K562 (cell line): ENCODE results near the gene DCAF4. TPM values are rescaled to one million over a fixed set of nuclear protein-coding genes. Genes with fewer than 3 reads are reported as not detected.

Source experiments
- ATAC-seq: fragments of 200-7000 bp; cut with Tn5 transposase; 3 replicates; pipeline ENCODE4 v1.9.1; 2020; ENCODE audit warnings: moderate library complexity
- BruUV-seq: library from RNA; stranded (reverse); fragments of 400-500 nt; replicated peaks from 2 replicates; lab custom pipeline; 2021; lab: Mats Ljungman, UMichigan
- CTCF ChIA-PET: fragments of 300-600 bp; formaldehyde crosslinking; extraction: SDS; loops from one replicate; lab custom pipeline; 2021; ENCODE audit warnings: low intra/inter-chr PET ratio; lab: Yijun Ruan, JAX
- POLR2A ChIA-PET: fragments of 300-600, 350-650 bp; sonication (Branson Sonifier 250); formaldehyde crosslinking; extraction: SDS; loops from one replicate; lab custom pipeline; 2021; ENCODE audit warnings: antibody characterized with exemption, inconsistent platforms; lab: Yijun Ruan, JAX
- DNase-seq, 4 experiments: peaks; one replicate each; pipeline versions ENCODE4 v3.0.0 to v3.0.0-alpha.2; 2011 to 2018; ENCODE audit warnings: low spot score in 3 of 4, mixed read lengths in 3 of 4; ENCODE audit errors: extremely low read depth in 1 of 4
- FAIRE-seq: peaks from 2 replicates; lab custom pipeline; 2011; peaks lifted over from hg19 to GRCh38; lab: Jason Lieb, UNC
- H2AFZ ChIP-seq: 2 replicates; pipeline ENCODE4 v1.6.0; 2011; ENCODE audit warnings: low read depth, low read length, control low read depth, inconsistent platforms
- H3K27ac ChIP-seq: fragments of 200-600 bp; 3 replicates; pipeline ENCODE4 v1.8.0; 2011; ENCODE audit warnings: low read depth, mild to moderate bottlenecking, control low read depth, inconsistent platforms, low read length, moderate library complexity, mixed read lengths; ENCODE audit errors: extremely low read depth
- H3K27me3 ChIP-seq, 2 experiments: fragments of 300-600 bp in 1 of 2; 2 replicates in 1 of 2; 3 replicates in 1 of 2; pipeline versions ENCODE4 v1.6.0 to v1.8.0; 2011; ENCODE audit warnings: inconsistent platforms in 2 of 2, low read length in 2 of 2, mild to moderate bottlenecking in 1 of 2, mixed read lengths in 1 of 2, moderate library complexity in 1 of 2; ENCODE audit not compliant: control insufficient read depth in 2 of 2, insufficient read depth in 2 of 2
- H3K36me3 ChIP-seq: fragments of 300-600 bp; 3 replicates; pipeline ENCODE4 v1.8.0; 2011; ENCODE audit warnings: mild to moderate bottlenecking, low read length, inconsistent platforms; ENCODE audit not compliant: control insufficient read depth, insufficient read depth
- H3K4me1 ChIP-seq, 2 experiments: fragments of 200-600 bp in 1 of 2; replicated peaks in 1 of 2; 2 replicates in 1 of 2; 3 replicates in 1 of 2; pipeline versions ENCODE4 v1.5.1 to v1.8.0; 2011; ENCODE audit warnings: inconsistent platforms in 2 of 2, low read length in 2 of 2, mild to moderate bottlenecking in 1 of 2, mixed read lengths in 1 of 2, moderate library complexity in 1 of 2; ENCODE audit not compliant: control insufficient read depth in 2 of 2, insufficient read depth in 2 of 2
- H3K4me2 ChIP-seq: 2 replicates; pipeline ENCODE4 v1.6.1; 2011; ENCODE audit warnings: low read length, control low read depth, inconsistent platforms, mixed read lengths; ENCODE audit not compliant: insufficient read depth
- H3K4me3 ChIP-seq: fragments of 200-600 bp; sonication (generic), shearing (Covaris generic); 2 replicates; pipeline ENCODE4 v1.5.1; 2016; ENCODE audit warnings: control low read depth, inconsistent platforms
- H3K79me2 ChIP-seq: fragments of 200-600 bp; 3 replicates; pipeline ENCODE4 v1.8.0; 2011; ENCODE audit warnings: low read length, inconsistent platforms; ENCODE audit not compliant: control insufficient read depth, insufficient read depth
- H3K9ac ChIP-seq, 2 experiments: 2 replicates each; pipeline versions ENCODE4 v1.6.0 to v1.6.1; 2011; ENCODE audit warnings: low read depth in 2 of 2, low read length in 2 of 2, control low read depth in 1 of 2, inconsistent platforms in 1 of 2, mild to moderate bottlenecking in 1 of 2, mixed read lengths in 1 of 2; ENCODE audit not compliant: insufficient read depth in 1 of 2
- H3K9me1 ChIP-seq: one replicate; pipeline ENCODE4 v1.6.0; 2011; ENCODE audit warnings: inconsistent platforms, mild to moderate bottlenecking, low read length, moderate library complexity; ENCODE audit not compliant: control insufficient read depth, insufficient read depth
- H3K9me3 ChIP-seq: replicated peaks from 2 replicates; pipeline ENCODE4 v1.5.1; 2011; ENCODE audit warnings: low read depth, low read length, inconsistent platforms; ENCODE audit not compliant: control insufficient read depth, insufficient read depth
- H4K20me1 ChIP-seq: replicated peaks from 2 replicates; pipeline ENCODE4 v1.6.1; 2011; ENCODE audit warnings: low read length, inconsistent platforms, mixed read lengths; ENCODE audit not compliant: control insufficient read depth, insufficient read depth
- KDM5B ChIP-seq: fragments of 200-600 bp; sonication (generic); IDR thresholded peaks from 2 replicates; pipeline ENCODE4 v1.6.1; 2012; ENCODE audit warnings: low read depth, mild to moderate bottlenecking, moderate library complexity, low read length, control low read depth, inconsistent platforms; ENCODE audit not compliant: insufficient replicate concordance
- NFIC ChIP-seq: fragments of 450-650 bp; IDR thresholded peaks from 2 replicates; pipeline ENCODE4 v1.6.1; 2017; ENCODE audit warnings: mild to moderate bottlenecking, inconsistent platforms
- NFRKB ChIP-seq: fragments of 450-650 bp; IDR thresholded peaks from 2 replicates; pipeline ENCODE4 v1.6.1; 2016; ENCODE audit warnings: low read depth
- TCF7 ChIP-seq: sonication (generic); IDR thresholded peaks from 2 replicates; pipeline ENCODE4 v1.6.1; 2016; ENCODE audit warnings: antibody characterized with exemption, borderline replicate concordance
- U2AF2 ChIP-seq: fragments of 200-400 bp; formaldehyde crosslinking; optimal IDR thresholded peaks from 2 replicates; pipeline ENCODE3; 2017; ENCODE audit warnings: low read depth, mild to moderate bottlenecking, low read length
- ZNF282 ChIP-seq: sonication (generic); formaldehyde crosslinking; IDR thresholded peaks from 2 replicates; pipeline ENCODE4 v1.8.1; 2023; ENCODE audit warnings: missing genetic modification reagents
- ZNF445 ChIP-seq: fragments of 250-450 bp; sonication (Bioruptor Pico); IDR thresholded peaks from 2 replicates; pipeline ENCODE4 v1.4.0; 2020; ENCODE audit warnings: low read depth, mild to moderate bottlenecking, moderate library complexity
- WGBS: fragments of 100-300 bp; shearing (Covaris generic); methylation state at CpG from one replicate; pipeline ENCODE4 v1.1.6; 2016; ENCODE audit warnings: low coverage, mixed read lengths; ENCODE audit not compliant: insufficient coverage; ENCODE audit errors: missing lambda C conversion rate; 5-methylcytosine and 5-hydroxymethylcytosine counted together
- in situ Hi-C: fragments of 300-500 bp; cut with MboI; formaldehyde crosslinking; loops from 4 replicates; pipeline ENCODE4 v1.15.0; 2018; ENCODE audit warnings: inconsistent platforms, mixed read lengths
- intact Hi-C: fragments of 100-400 bp; cut with micrococcal nuclease; formaldehyde crosslinking; loops from 2 replicates; pipeline ENCODE4 v1.14.2; 2022
- polyA plus RNA-seq, 8 experiments: library from polyadenylated mRNA; depleted of rRNA in 4 of 8; stranded (reverse) in 5 of 8; unstranded in 3 of 8; fragments of >200 nt; fragmentation: Nextera tagmentation in 2 of 8; fragmentation: Illumina TruSeq in 1 of 8; extraction: Ambion mirVana in 2 of 8; extraction: Trizol in 1 of 8; gene quantifications; 2 replicates each; pipeline versions ENCODE4 v1.2.1 to v1.2.3, GENCODE V29; 2011 to 2014; ENCODE audit warnings: inconsistent platforms in 1 of 8, missing spikeins in 1 of 8
- total RNA-seq, 7 experiments: library from RNA; depleted of rRNA in 6 of 7; stranded (reverse); fragments of >200 nt in 6 of 7; fragmentation: Illumina TruSeq in 2 of 7; extraction: Trizol in 2 of 7; gene quantifications; 2 replicates each; pipeline versions ENCODE4 v1.2.1 to v1.2.3, GENCODE V29; 2011 to 2021; ENCODE audit warnings: low replicate concordance in 1 of 7
- TF ChIP-seq, protein P1 (sequence below), 3 experiments: IDR thresholded peaks in 2 of 3; conservative IDR thresholded peaks in 1 of 3; 2 replicates each; pipeline ENCODE4 v1.5.1; 2011 to 2012; ENCODE audit warnings: low read length in 3 of 3, mild to moderate bottlenecking in 3 of 3, control low read depth in 2 of 3, improper control_type of control experiment in 1 of 3, inconsistent platforms in 1 of 3, low read depth in 1 of 3, mixed read lengths in 1 of 3, moderate library complexity in 1 of 3; ENCODE audit not compliant: insufficient read depth in 2 of 3
- TF ChIP-seq, protein P2 (sequence below): sonication (generic); formaldehyde crosslinking; IDR thresholded peaks from 2 replicates; pipeline ENCODE4 v1.8.0; 2022; ENCODE audit warnings: mild to moderate bottlenecking, low read depth, missing genetic modification reagents
- TF ChIP-seq, protein P3 (sequence below): fragments of 250-450 bp; sonication (Bioruptor Pico); IDR thresholded peaks from 2 replicates; pipeline ENCODE4 v1.5.1; 2021; ENCODE audit warnings: mild to moderate bottlenecking
- TF ChIP-seq, protein P4 (sequence below): sonication (generic); formaldehyde crosslinking; IDR thresholded peaks from 2 replicates; pipeline ENCODE4 v1.9.0; 2022; ENCODE audit warnings: mild to moderate bottlenecking, missing genetic modification reagents

Gene DCAF4
- total and polyA plus RNA-seq, 9 of the 15 experiments (the other 6 are each of a cell fraction or from before 2014, with no cell fraction given): 2.7 to 49.2 (median 22.9) TPM

DNA sequence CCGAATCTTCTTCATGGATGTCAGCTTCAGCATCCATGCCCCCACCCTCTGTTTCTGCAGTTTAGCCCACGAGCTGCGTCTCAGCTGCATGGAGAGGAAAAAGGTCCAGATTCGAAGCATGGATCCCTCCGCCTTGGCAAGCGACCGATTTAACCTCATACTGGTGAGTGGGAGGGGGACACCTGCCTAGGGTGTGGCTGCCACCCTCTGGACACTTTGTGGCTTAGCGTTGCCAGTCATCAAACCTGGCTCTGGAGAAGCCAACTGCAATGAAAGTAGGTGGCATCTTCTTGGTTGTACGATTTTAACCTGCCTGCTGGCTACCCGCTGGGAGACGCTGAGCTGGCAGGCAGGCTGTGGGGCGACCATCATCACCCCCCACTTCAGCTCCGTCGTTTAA, 16.7 kb downstream of the DCAF4 start:
- H2AFZ ChIP-seq: no peak overlapping the region
- in situ Hi-C loops: no loop called here
- 94% methylated on average over 12 of the region's 14 CpGs for WGBS
- no peak overlapping the region for H3K27ac ChIP-seq
- no peaks in the 10 kb centered on the region for H3K9me3 ChIP-seq
- H3K9me1 ChIP-seq: no peaks in the 10 kb centered on the region
- no peak overlapping the region for H3K9ac ChIP-seq
- peaks cover 78% of the 10 kb centered on the region; the same call in 2 of the 3 replicates for H3K36me3 ChIP-seq
- no peaks in the 10 kb centered on the region for H3K27me3 ChIP-seq
- H4K20me1 ChIP-seq: no peaks in the 10 kb centered on the region
- intact Hi-C loops: no loop called here
- FAIRE-seq (no peak), ATAC-seq (no peak), DNase-seq (no peak)
- H3K79me2 ChIP-seq: no peaks in the 10 kb centered on the region
- no peak overlapping the region for H3K4me3 ChIP-seq
- CTCF ChIA-PET: no interaction called here
- TF ChIP-seq, protein P1, sequence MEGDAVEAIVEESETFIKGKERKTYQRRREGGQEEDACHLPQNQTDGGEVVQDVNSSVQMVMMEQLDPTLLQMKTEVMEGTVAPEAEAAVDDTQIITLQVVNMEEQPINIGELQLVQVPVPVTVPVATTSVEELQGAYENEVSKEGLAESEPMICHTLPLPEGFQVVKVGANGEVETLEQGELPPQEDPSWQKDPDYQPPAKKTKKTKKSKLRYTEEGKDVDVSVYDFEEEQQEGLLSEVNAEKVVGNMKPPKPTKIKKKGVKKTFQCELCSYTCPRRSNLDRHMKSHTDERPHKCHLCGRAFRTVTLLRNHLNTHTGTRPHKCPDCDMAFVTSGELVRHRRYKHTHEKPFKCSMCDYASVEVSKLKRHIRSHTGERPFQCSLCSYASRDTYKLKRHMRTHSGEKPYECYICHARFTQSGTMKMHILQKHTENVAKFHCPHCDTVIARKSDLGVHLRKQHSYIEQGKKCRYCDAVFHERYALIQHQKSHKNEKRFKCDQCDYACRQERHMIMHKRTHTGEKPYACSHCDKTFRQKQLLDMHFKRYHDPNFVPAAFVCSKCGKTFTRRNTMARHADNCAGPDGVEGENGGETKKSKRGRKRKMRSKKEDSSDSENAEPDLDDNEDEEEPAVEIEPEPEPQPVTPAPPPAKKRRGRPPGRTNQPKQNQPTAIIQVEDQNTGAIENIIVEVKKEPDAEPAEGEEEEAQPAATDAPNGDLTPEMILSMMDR (IDR thresholded peaks at IDR 0.05 in 2 of 3, conservative IDR thresholded peaks at IDR 0.05 in 1 of 3; ENCODE audit: insufficient read depth in 2 of 3, low read depth in 1 of 3, low read length in 3 of 3): peak in 1 of 3 experiments; percentile 23; a peak in 2 of 6 replicates
- TF ChIP-seq KDM5B: no peak
- H3K4me1 ChIP-seq: no peaks in the 10 kb centered on the region; a peak in 2 of 5 replicates
- POLR2A ChIA-PET: interaction anchor here (1.6 kb wide), 1 partner anchor 20 kb away, joined by 4 read pairs; no protein-coding TSS in a partner anchor
- H3K4me2 ChIP-seq: no peak overlapping the region
- no TSS peak for BruUV-seq

DNA sequence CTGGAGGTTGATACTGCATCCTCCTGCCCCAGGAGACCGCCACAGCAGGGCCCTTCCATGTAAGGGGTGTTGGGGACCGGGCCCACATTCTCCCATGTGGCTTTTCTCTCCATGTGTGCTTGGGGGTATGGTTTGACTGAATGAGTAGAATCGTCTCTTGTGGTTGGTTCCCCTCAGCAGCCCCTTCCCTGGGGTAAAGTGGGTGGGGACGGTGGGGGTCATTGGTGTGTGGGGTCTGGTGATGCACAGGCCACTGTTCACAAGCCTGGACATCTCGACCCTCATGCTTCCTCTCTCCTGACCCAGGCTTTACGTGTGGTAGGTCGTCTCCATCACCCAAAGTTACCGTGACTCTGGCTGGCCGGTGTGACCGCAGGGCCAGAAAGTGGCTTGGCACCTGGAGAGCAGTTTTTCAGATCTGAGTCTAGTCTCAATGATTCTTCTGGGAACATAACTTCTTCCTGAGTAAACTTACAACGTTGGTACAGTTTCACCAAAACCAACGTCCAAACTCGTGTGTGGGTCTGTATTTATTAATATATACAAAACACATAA, 17.7 kb downstream of the DCAF4 start:
- 83% methylated on average over 3 of the region's 13 CpGs for WGBS
- POLR2A ChIA-PET: no interaction called here
- TF ChIP-seq NFIC (no peak), ZNF282 (no peak), ZNF445 (CRISPR knock-in tag) (no peak), NFRKB (no peak), TCF7 (no peak), U2AF2 (no peak)
- TF ChIP-seq, protein P2, sequence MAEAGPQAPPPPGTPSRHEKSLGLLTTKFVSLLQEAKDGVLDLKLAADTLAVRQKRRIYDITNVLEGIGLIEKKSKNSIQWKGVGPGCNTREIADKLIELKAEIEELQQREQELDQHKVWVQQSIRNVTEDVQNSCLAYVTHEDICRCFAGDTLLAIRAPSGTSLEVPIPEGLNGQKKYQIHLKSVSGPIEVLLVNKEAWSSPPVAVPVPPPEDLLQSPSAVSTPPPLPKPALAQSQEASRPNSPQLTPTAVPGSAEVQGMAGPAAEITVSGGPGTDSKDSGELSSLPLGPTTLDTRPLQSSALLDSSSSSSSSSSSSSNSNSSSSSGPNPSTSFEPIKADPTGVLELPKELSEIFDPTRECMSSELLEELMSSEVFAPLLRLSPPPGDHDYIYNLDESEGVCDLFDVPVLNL (CRISPR knock-in tag): no peak
- TF ChIP-seq, protein P3, sequence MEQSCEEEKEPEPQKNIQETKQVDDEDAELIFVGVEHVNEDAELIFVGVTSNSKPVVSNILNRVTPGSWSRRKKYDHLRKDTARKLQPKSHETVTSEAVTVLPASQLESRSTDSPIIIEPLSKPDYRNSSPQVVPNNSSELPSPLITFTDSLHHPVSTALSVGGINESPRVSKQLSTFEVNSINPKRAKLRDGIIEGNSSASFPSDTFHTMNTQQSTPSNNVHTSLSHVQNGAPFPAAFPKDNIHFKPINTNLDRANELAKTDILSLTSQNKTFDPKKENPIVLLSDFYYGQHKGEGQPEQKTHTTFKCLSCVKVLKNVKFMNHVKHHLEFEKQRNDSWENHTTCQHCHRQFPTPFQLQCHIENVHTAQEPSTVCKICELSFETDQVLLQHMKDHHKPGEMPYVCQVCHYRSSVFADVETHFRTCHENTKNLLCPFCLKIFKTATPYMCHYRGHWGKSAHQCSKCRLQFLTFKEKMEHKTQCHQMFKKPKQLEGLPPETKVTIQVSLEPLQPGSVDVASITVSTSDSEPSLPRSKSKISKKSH (CRISPR knock-in tag): no peak
- TF ChIP-seq, protein P4, sequence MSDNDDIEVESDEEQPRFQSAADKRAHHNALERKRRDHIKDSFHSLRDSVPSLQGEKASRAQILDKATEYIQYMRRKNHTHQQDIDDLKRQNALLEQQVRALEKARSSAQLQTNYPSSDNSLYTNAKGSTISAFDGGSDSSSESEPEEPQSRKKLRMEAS: no peak

More for the DNA sequence above, 17.7 kb downstream of the DCAF4 start:
- in situ Hi-C loops (no loop called here), intact Hi-C loops (no loop called here)
- no peaks in the 10 kb centered on the region; a peak in 2 of 5 replicates for H3K4me1 ChIP-seq
- H3K9ac ChIP-seq: no peak overlapping the region
- no peak for DNase-seq
- H3K27me3 ChIP-seq: no peaks in the 10 kb centered on the region
- H3K9me3 ChIP-seq: no peaks in the 10 kb centered on the region
- no peak overlapping the region for H3K4me2 ChIP-seq
- no peaks in the 10 kb centered on the region for H3K9me1 ChIP-seq
- peaks cover 83% of the 10 kb centered on the region for H3K36me3 ChIP-seq
- CTCF ChIA-PET: no interaction called here
- no peaks in the 10 kb centered on the region for H3K79me2 ChIP-seq
- no peak for FAIRE-seq
- H3K27ac ChIP-seq: no peak overlapping the region
- H4K20me1 ChIP-seq: no peaks in the 10 kb centered on the region
- no peak overlapping the region for H2AFZ ChIP-seq
- no peak for ATAC-seq
- no TSS peak for BruUV-seq
- no peak overlapping the region for H3K4me3 ChIP-seq
